ENCODE measurements around the gene ATP10B. TPM values are rescaled to one million over a fixed set of nuclear protein-coding genes. Genes with fewer than 3 reads are reported as not detected.

The ATP10B gene
- total RNA-seq, 1 donor from 2014 or later, result not detected

DNA sequence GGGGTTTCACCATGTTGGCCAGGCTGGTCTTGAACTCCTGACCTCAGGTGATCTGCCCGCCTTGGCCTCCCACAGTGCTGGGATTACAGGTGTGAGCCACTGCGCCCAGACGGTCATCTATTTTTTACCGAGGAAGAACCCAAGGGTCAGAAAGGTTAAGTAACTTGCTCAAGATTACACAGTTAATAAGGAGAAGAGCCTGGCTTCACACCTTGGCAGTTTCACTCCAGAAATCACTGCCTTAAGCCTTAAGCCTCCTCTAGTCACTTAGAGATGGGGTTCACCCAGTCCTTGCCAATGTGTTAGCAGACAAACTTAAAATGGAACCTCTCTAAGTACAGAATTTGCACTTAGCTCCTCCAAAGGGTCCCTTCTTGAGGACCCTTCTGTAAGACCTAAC lies 314.1 kb downstream of the ATP10B start:
- no peak for DNase-seq
- TF ChIP-seq, protein P1, sequence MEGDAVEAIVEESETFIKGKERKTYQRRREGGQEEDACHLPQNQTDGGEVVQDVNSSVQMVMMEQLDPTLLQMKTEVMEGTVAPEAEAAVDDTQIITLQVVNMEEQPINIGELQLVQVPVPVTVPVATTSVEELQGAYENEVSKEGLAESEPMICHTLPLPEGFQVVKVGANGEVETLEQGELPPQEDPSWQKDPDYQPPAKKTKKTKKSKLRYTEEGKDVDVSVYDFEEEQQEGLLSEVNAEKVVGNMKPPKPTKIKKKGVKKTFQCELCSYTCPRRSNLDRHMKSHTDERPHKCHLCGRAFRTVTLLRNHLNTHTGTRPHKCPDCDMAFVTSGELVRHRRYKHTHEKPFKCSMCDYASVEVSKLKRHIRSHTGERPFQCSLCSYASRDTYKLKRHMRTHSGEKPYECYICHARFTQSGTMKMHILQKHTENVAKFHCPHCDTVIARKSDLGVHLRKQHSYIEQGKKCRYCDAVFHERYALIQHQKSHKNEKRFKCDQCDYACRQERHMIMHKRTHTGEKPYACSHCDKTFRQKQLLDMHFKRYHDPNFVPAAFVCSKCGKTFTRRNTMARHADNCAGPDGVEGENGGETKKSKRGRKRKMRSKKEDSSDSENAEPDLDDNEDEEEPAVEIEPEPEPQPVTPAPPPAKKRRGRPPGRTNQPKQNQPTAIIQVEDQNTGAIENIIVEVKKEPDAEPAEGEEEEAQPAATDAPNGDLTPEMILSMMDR (IDR thresholded peaks at IDR 0.05; ENCODE audit: borderline replicate concordance), result no peak
- intact Hi-C loops (cut with micrococcal nuclease), result no loop called here
- Histone ChIP-seq H3K4me1 (no peaks in the 10 kb centered on the region), H3K9me3 (replicated peaks) (no peaks in the 10 kb centered on the region), H3K27me3 (ENCODE audit: low read depth) (no peaks in the 10 kb centered on the region), H3K4me3 (no peak overlapping the region), H3K36me3 (no peaks in the 10 kb centered on the region), H3K27ac (replicated peaks) (no peak overlapping the region)

DNA sequence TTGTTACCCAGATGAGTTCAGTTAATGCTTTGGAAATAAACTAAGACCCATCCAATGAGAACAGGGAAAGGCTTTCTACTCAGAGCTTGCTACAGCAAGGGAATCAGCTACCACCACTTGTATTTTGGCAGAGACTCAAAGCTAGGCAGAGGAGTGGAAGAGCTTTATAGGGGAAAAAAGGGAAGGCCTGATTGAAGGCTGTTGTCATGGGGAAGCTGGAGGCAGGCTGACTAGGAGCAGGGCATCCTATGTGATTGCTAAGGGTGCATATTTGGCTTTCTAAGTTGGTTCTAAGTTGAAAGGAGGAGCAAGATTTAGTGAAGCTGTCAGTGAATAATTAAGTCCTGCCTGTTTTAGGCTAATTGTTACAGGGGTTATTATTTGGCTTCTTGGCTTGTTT lies 314.9 kb downstream of the ATP10B start:
- H3K4me1 ChIP-seq, result no peaks in the 10 kb centered on the region
- H3K27ac ChIP-seq (replicated peaks), result no peak overlapping the region
- H3K9me3 ChIP-seq (replicated peaks), result no peaks in the 10 kb centered on the region
- DNase-seq, result no peak
- no peak overlapping the region for H3K4me3 ChIP-seq
- intact Hi-C loops (cut with micrococcal nuclease), result no loop called here
- no peaks in the 10 kb centered on the region for H3K27me3 ChIP-seq (ENCODE audit: low read depth)
- TF ChIP-seq, protein P1 (IDR thresholded peaks at IDR 0.05; ENCODE audit: borderline replicate concordance), result no peak
- no peaks in the 10 kb centered on the region for H3K36me3 ChIP-seq

DNA sequence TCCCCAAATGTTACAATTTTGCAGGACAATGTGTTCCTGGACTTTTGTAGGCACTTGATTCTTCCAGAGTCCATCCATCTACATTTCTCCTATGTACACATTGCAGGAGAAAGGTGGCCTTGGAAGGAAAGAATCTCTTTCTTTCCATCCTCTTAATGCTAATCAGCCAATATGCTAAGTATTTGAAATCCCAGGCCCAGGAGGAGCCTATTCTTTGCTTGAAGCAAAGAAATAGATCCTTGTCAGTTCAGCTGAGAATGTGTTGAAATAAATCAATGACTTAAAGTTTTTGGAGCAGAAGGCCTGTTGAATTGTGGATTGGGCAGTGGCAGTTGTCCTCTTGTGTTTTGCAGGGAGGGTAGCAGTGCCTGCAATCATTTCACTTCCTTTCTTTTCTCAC lies 317.1 kb downstream of the ATP10B start:
- intact Hi-C loops (cut with micrococcal nuclease), result no loop called here
- Histone ChIP-seq H3K27ac (replicated peaks) (no peak overlapping the region), H3K4me1 (no peaks in the 10 kb centered on the region), H3K27me3 (ENCODE audit: low read depth) (peaks cover 1% of the 10 kb centered on the region), H3K4me3 (no peak overlapping the region), H3K9me3 (replicated peaks) (no peaks in the 10 kb centered on the region), H3K36me3 (no peaks in the 10 kb centered on the region)
- no peak for DNase-seq
- TF ChIP-seq, protein P1 (IDR thresholded peaks at IDR 0.05; ENCODE audit: borderline replicate concordance), result no peak

DNA sequence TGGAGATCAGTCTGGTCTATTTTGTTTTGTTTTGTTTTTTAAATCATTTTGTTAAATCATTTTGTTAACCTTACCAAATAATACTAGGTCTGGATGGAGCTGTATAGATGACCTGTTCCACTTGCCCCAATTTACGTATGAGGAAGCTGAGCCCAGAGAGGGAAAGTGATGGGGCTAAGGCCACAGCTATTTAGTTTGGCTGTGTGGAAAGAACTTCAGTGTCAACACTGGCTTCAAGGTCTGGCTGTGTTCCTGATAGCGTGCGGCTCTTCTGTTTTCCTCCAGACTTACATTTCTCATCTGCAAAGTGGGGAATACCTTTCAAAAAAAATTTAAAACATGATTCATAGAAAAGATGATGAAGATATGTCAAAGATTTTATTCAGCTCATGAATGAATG lies 317.9 kb downstream of the ATP10B start:
- H3K36me3 ChIP-seq, result no peaks in the 10 kb centered on the region
- TF ChIP-seq, protein P1 (IDR thresholded peaks at IDR 0.05; ENCODE audit: borderline replicate concordance), result no peak
- H3K4me1 ChIP-seq, result no peaks in the 10 kb centered on the region
- intact Hi-C loops (cut with micrococcal nuclease), result no loop called here
- H3K4me3 ChIP-seq, result no peak overlapping the region
- H3K9me3 ChIP-seq (replicated peaks), result no peaks in the 10 kb centered on the region
- DNase-seq, result no peak
- H3K27ac ChIP-seq (replicated peaks), result no peak overlapping the region
- H3K27me3 ChIP-seq (ENCODE audit: low read depth), result peaks cover 8% of the 10 kb centered on the region

DNA sequence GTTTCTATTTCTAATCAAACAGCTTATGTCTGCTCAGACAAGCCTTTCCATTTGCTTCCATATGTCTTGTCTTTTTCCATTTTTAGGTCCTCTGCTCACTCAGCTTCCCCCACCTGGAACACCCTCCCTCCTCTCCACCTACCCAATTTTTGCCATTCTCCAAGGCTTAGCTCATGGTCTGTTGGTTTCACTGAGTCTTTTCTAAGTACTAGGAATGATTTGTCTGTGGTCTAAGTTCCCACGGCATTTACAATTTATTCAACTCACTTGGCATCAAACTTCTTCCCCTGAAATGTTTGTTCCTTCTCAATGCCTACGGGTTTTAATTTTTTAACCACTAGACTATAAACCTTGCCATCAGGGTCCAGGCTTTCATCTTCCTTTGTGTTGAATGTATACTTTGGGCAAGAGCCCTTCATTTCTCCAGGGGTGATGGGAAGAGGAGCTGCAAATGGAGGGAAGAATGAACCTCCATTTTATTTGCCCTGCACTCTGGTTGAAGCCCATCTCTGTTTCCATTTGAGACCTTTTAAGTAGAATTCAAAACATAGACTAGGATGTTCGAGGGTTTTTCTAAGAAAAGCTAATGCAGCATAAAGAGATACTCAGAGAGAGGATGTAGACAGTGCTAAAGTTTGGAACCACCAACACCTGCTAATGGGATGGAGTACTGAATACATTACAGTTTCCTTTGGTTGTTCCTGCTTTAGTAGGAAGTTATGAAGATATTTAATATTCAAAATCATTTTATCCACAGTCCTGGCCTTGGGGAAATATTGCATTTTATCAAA lies 326.3 kb downstream of the ATP10B start:
- no peaks in the 10 kb centered on the region for H3K36me3 ChIP-seq
- H3K27ac ChIP-seq (replicated peaks), result no peak overlapping the region
- TF ChIP-seq, protein P1 (IDR thresholded peaks at IDR 0.05; ENCODE audit: borderline replicate concordance), result no peak
- H3K4me1 ChIP-seq, result no peaks in the 10 kb centered on the region
- no peaks in the 10 kb centered on the region for H3K9me3 ChIP-seq (replicated peaks)
- no peak overlapping the region for H3K4me3 ChIP-seq
- peaks cover 14% of the 10 kb centered on the region for H3K27me3 ChIP-seq (ENCODE audit: low read depth)
- intact Hi-C loops (cut with micrococcal nuclease), result no loop called here
- DNase-seq, result no peak
